ENCODE measurements around the gene PCDH15.

Gene PCDH15

GRCh38 chr10:54363390-54363789 is 437.6 kb downstream of the PCDH15 start:
- DNase-seq, result no peak

GRCh38 chr10:54342058-54342457 is 459.0 kb downstream of the PCDH15 start:
- no peak for DNase-seq

GRCh38 chr10:54335296-54335695 is 465.7 kb downstream of the PCDH15 start:
- no peak for DNase-seq

GRCh38 chr10:54319341-54319740 is 481.7 kb downstream of the PCDH15 start:
- no peak for DNase-seq

- DNase-seq, result no peak
Measured at GRCh38 chr10:54318470-54318869, 482.6 kb downstream of the PCDH15 start.

GRCh38 chr10:54314430-54314829 is 486.6 kb downstream of the PCDH15 start:
- no peak for DNase-seq

GRCh38 chr10:54284526-54285193 is 516.4 kb downstream of the PCDH15 start:
- DNase-seq, result no peak

- DNase-seq, result no peak
Measured at GRCh38 chr10:54282012-54282411, 519.0 kb downstream of the PCDH15 start.

- DNase-seq, result no peak
Measured at GRCh38 chr10:54266395-54266794, 534.6 kb downstream of the PCDH15 start.

- DNase-seq, result no peak
Measured at GRCh38 chr10:54262726-54263125, 538.3 kb downstream of the PCDH15 start.

GRCh38 chr10:54259104-54259503 is 541.9 kb downstream of the PCDH15 start:
- no peak for DNase-seq

- DNase-seq, result no peak
Measured at GRCh38 chr10:54234832-54235231, 566.2 kb downstream of the PCDH15 start.

GRCh38 chr10:54203401-54203800 is 597.6 kb downstream of the PCDH15 start:
- DNase-seq, result peak in 1 of 2 experiments; percentile 63

GRCh38 chr10:54198051-54198450 is 603.0 kb downstream of the PCDH15 start:
- DNase-seq, result no peak

GRCh38 chr10:54194806-54195205 is 606.2 kb downstream of the PCDH15 start:
- no peak for DNase-seq

GRCh38 chr10:54159924-54160323 is 641.1 kb downstream of the PCDH15 start:
- no peak for DNase-seq

- no peak for DNase-seq
Measured at GRCh38 chr10:54148508-54148907, 652.5 kb downstream of the PCDH15 start.

GRCh38 chr10:54139819-54140428 is 661.1 kb downstream of the PCDH15 start:
- no peak for DNase-seq

- DNase-seq, result no peak
Measured at GRCh38 chr10:54137396-54137795, 663.6 kb downstream of the PCDH15 start.

- peak in 1 of 2 experiments; percentile 17 for DNase-seq
Measured at GRCh38 chr10:54133203-54133602, 667.8 kb downstream of the PCDH15 start.

- no peak for DNase-seq
Measured at GRCh38 chr10:54131833-54132232, 669.2 kb downstream of the PCDH15 start.

- DNase-seq, result no peak
Measured at GRCh38 chr10:54130394-54130793, 670.6 kb downstream of the PCDH15 start.

GRCh38 chr10:54125098-54125747 is 675.8 kb downstream of the PCDH15 start:
- DNase-seq, result no peak

GRCh38 chr10:54124209-54124885 is 676.7 kb downstream of the PCDH15 start:
- DNase-seq, result no peak
